Neural cell (in vitro differentiated cells): ENCODE results near the gene ST6GAL1.

Experiments used
- CTCF ChIP-seq: fragments of 450-650 bp; IDR thresholded peaks from 2 replicates; pipeline ENCODE4 v1.5.1; 2014; ENCODE audit warnings: antibody characterized with exemption, mild to moderate bottlenecking, moderate library complexity; ENCODE audit not compliant: poor library complexity, severe bottlenecking
- EZH2 ChIP-seq: fragments of 200-600, 300-800 bp; shearing (Covaris generic), sonication (generic); IDR thresholded peaks from 2 replicates; pipeline ENCODE4 v1.6.1; 2014; ENCODE audit warnings: antibody characterized with exemption, low read length, borderline replicate concordance, mild to moderate bottlenecking; ENCODE audit not compliant: insufficient read depth, poor library complexity, severe bottlenecking
- REST ChIP-seq: IDR thresholded peaks from 2 replicates; pipeline ENCODE4 v1.6.1; 2012; ENCODE audit warnings: borderline replicate concordance
- TAF1 ChIP-seq: IDR thresholded peaks from 2 replicates; pipeline ENCODE4 v1.6.1; 2012; ENCODE audit warnings: low read depth

GRCh38 chr3:187084126-187084525 is 153.8 kb downstream of the ST6GAL1 start:
- TF ChIP-seq EZH2 (no peak), CTCF (no peak), REST (no peak), TAF1 (no peak)
